Liver (tissue), 9 donors: Measurements from ENCODE around the gene SPATA13. TPM values are rescaled to one million over a fixed set of nuclear protein-coding genes. Genes with fewer than 3 reads are reported as not detected.

Experiments used
- DNase-seq: peaks from one replicate; pipeline ENCODE4 v3.0.0-alpha.2; 2017; ENCODE audit warnings: low spot score
- H3K27ac ChIP-seq, 2 donors: one replicate each; pipeline ENCODE4 v1.7.0; 2013; ENCODE audit warnings: inconsistent platforms in 2 of 2, low read length in 2 of 2, control low read depth in 1 of 2, low read depth in 1 of 2, mild to moderate bottlenecking in 1 of 2
- H3K27me3 ChIP-seq, 4 donors: one replicate each; pipeline versions ENCODE4 v1.6.1 to v1.7.0; 2013; ENCODE audit warnings: low read length in 3 of 4, inconsistent platforms in 1 of 4, mild to moderate bottlenecking in 1 of 4, moderate library complexity in 1 of 4; ENCODE audit not compliant: control insufficient read depth in 4 of 4, insufficient read depth in 4 of 4
- H3K36me3 ChIP-seq, 4 donors: one replicate each; pipeline versions ENCODE4 v1.6.1 to v1.7.0; 2013; ENCODE audit warnings: low read length in 3 of 4, mild to moderate bottlenecking in 3 of 4, low read depth in 1 of 4, moderate library complexity in 1 of 4; ENCODE audit not compliant: control insufficient read depth in 4 of 4, insufficient read depth in 3 of 4
- H3K4me1 ChIP-seq, 4 donors: one replicate each; pipeline versions ENCODE4 v1.6.1 to v1.7.0; 2013; ENCODE audit warnings: low read length in 3 of 4, mild to moderate bottlenecking in 3 of 4, moderate library complexity in 1 of 4; ENCODE audit not compliant: control insufficient read depth in 4 of 4, insufficient read depth in 4 of 4
- H3K4me3 ChIP-seq, 3 donors: one replicate each; pipeline versions ENCODE4 v1.6.1 to v1.7.0; 2013; ENCODE audit warnings: low read length in 3 of 3, control low read depth in 1 of 3, low read depth in 1 of 3, mild to moderate bottlenecking in 1 of 3
- H3K9ac ChIP-seq, 2 donors: one replicate each; pipeline ENCODE4 v1.7.0; 2013; ENCODE audit warnings: low read length in 2 of 2, mild to moderate bottlenecking in 2 of 2, moderate library complexity in 2 of 2, control low read depth in 1 of 2, low read depth in 1 of 2
- H3K9me3 ChIP-seq, 4 donors: one replicate each; pipeline versions ENCODE4 v1.6.1 to v1.7.0; 2013; ENCODE audit warnings: low read length in 3 of 4; ENCODE audit not compliant: control insufficient read depth in 4 of 4
- EGR1 ChIP-seq, 2 donors: IDR thresholded peaks; 2 replicates each; pipeline ENCODE4 v1.6.1; 2016 to 2018; ENCODE audit warnings: antibody characterized with exemption in 2 of 2, low read depth in 2 of 2
- FOXA2 ChIP-seq: IDR thresholded peaks from 2 replicates; pipeline ENCODE4 v1.6.1; 2016; ENCODE audit warnings: antibody characterized with exemption
- GABPA ChIP-seq, 2 donors: IDR thresholded peaks in 1 of 2; conservative IDR thresholded peaks in 1 of 2; 2 replicates each; pipeline ENCODE4 v1.6.1; 2016; ENCODE audit warnings: antibody characterized with exemption in 2 of 2, mild to moderate bottlenecking in 1 of 2, moderate library complexity in 1 of 2
- HNF4A ChIP-seq, 2 donors: conservative IDR thresholded peaks; 2 replicates each; pipeline ENCODE4 v1.6.1; 2016; ENCODE audit warnings: antibody characterized with exemption in 2 of 2, mild to moderate bottlenecking in 2 of 2
- HNF4G ChIP-seq: IDR thresholded peaks from 2 replicates; pipeline ENCODE4 v1.6.1; 2016; ENCODE audit warnings: antibody characterized with exemption
- JUND ChIP-seq, 2 donors: IDR thresholded peaks; 2 replicates each; pipeline ENCODE4 v1.6.1; 2016; ENCODE audit warnings: antibody characterized with exemption in 2 of 2
- NR2F2 ChIP-seq: IDR thresholded peaks from 2 replicates; pipeline ENCODE4 v1.6.1; 2016; ENCODE audit warnings: antibody characterized with exemption
- RAD21 ChIP-seq, 2 donors: IDR thresholded peaks; 2 replicates each; pipeline ENCODE4 v1.6.1; 2016; ENCODE audit warnings: antibody characterized with exemption in 2 of 2, mild to moderate bottlenecking in 2 of 2
- RXRA ChIP-seq, 2 donors: IDR thresholded peaks; 2 replicates each; pipeline ENCODE4 v1.6.1; 2017 to 2018; ENCODE audit warnings: antibody characterized with exemption in 2 of 2, mild to moderate bottlenecking in 1 of 2
- SP1 ChIP-seq: IDR thresholded peaks from 2 replicates; pipeline ENCODE4 v1.6.1; 2018; ENCODE audit warnings: antibody characterized with exemption, mild to moderate bottlenecking
- YY1 ChIP-seq: IDR thresholded peaks from 2 replicates; pipeline ENCODE4 v1.6.1; 2016; ENCODE audit warnings: antibody characterized with exemption, mild to moderate bottlenecking
- ZBTB33 ChIP-seq: IDR thresholded peaks from 2 replicates; pipeline ENCODE4 v1.6.1; 2016; ENCODE audit warnings: antibody characterized with exemption
- WGBS: extraction: QIAGEN DNeasy Blood & Tissue Kit; methylation state at CpG from one replicate; pipeline ENCODE4 v1.1.7; 2013; 5-methylcytosine and 5-hydroxymethylcytosine counted together
- polyA plus RNA-seq, 2 donors: library from polyadenylated mRNA; stranded (reverse) in 1 of 2; unstranded in 1 of 2; fragments of 200-250 nt in 1 of 2; fragments of >200 nt in 1 of 2; fragmentation: Nextera tagmentation in 1 of 2; extraction: Ambion mirVana in 1 of 2; gene quantifications; one replicate each; pipeline versions ENCODE4 v1.2.1 to v1.2.3, GENCODE V29; 2013 to 2015
- total RNA-seq, 2 donors: library from RNA; depleted of rRNA; stranded (reverse); fragments of >200 nt; gene quantifications; one replicate each; pipeline ENCODE4 v1.2.3, GENCODE V29; 2014
- TF ChIP-seq, protein P1 (sequence below): IDR thresholded peaks from 2 replicates; pipeline ENCODE4 v1.6.1; 2016; ENCODE audit warnings: antibody characterized with exemption
- TF ChIP-seq, protein P2 (sequence below): IDR thresholded peaks from 2 replicates; pipeline ENCODE4 v1.6.1; 2016; ENCODE audit warnings: antibody characterized with exemption, mild to moderate bottlenecking
- TF ChIP-seq, protein P3 (sequence below): IDR thresholded peaks from 2 replicates; pipeline ENCODE4 v1.6.1; 2016; ENCODE audit warnings: antibody characterized with exemption
- donor health status: healthy.
- donor health status: healthy.
- donor health status: healthy.
- donor health status: healthy.
- donor health status: healthy.

SPATA13 gene
- total and polyA plus RNA-seq, 4 donors, result 10.0 to 57.6 (median 20.4) TPM

GRCh38 chr13:24176351-24177101, 16.0 kb downstream of the SPATA13 start:
- 32% methylated on average over 8 of the region's 8 CpGs for whole genome bisulfite sequencing
- peak overlapping the region; percentile 75 to 80 for H3K27ac ChIP-seq
- H3K4me1 ChIP-seq, result peaks cover 7 to 77% (median 38%) of the 10 kb centered on the region in 4 donors
- peaks cover 0 to 3% (median 0%) of the 10 kb centered on the region in 4 donors for H3K36me3 ChIP-seq
- TF ChIP-seq EGR1 (IDR thresholded peaks at IDR 0.05; ENCODE audit: low read depth in 2 of 2), result peak in 1 of 2 donors; percentile 21
- TF ChIP-seq, protein P1, sequence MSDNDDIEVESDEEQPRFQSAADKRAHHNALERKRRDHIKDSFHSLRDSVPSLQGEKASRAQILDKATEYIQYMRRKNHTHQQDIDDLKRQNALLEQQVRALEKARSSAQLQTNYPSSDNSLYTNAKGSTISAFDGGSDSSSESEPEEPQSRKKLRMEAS, result no peak
- peak; percentile 33 for TF ChIP-seq SP1
- TF ChIP-seq, protein P2, sequence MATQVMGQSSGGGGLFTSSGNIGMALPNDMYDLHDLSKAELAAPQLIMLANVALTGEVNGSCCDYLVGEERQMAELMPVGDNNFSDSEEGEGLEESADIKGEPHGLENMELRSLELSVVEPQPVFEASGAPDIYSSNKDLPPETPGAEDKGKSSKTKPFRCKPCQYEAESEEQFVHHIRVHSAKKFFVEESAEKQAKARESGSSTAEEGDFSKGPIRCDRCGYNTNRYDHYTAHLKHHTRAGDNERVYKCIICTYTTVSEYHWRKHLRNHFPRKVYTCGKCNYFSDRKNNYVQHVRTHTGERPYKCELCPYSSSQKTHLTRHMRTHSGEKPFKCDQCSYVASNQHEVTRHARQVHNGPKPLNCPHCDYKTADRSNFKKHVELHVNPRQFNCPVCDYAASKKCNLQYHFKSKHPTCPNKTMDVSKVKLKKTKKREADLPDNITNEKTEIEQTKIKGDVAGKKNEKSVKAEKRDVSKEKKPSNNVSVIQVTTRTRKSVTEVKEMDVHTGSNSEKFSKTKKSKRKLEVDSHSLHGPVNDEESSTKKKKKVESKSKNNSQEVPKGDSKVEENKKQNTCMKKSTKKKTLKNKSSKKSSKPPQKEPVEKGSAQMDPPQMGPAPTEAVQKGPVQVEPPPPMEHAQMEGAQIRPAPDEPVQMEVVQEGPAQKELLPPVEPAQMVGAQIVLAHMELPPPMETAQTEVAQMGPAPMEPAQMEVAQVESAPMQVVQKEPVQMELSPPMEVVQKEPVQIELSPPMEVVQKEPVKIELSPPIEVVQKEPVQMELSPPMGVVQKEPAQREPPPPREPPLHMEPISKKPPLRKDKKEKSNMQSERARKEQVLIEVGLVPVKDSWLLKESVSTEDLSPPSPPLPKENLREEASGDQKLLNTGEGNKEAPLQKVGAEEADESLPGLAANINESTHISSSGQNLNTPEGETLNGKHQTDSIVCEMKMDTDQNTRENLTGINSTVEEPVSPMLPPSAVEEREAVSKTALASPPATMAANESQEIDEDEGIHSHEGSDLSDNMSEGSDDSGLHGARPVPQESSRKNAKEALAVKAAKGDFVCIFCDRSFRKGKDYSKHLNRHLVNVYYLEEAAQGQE, result no peak
- TF ChIP-seq FOXA2, result no peak
- peak in 1 of 2 donors; percentile 29 for TF ChIP-seq JUND (IDR thresholded peaks at IDR 0.05)
- peak in 1 of 2 donors; percentile 6 for TF ChIP-seq GABPA (IDR thresholded peaks at IDR 0.05 in 1 of 2, conservative IDR thresholded peaks at IDR 0.05 in 1 of 2)
- TF ChIP-seq NR2F2, result no peak
- TF ChIP-seq ZBTB33, result peak; percentile 13
- TF ChIP-seq RAD21 (IDR thresholded peaks at IDR 0.05), result peak in 1 of 2 donors; percentile 8
- TF ChIP-seq HNF4A (conservative IDR thresholded peaks at IDR 0.05), result peak; percentile 33 to 39
- TF ChIP-seq HNF4G, result no peak
- peak; percentile 38 for TF ChIP-seq YY1
- TF ChIP-seq, protein P3, sequence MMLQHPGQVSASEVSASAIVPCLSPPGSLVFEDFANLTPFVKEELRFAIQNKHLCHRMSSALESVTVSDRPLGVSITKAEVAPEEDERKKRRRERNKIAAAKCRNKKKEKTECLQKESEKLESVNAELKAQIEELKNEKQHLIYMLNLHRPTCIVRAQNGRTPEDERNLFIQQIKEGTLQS, result peak; percentile 39
- TF ChIP-seq RXRA (IDR thresholded peaks at IDR 0.05), result peak; percentile 42 to 59
- H3K9me3 ChIP-seq, result no peaks in the 10 kb centered on the region
- H3K4me3 ChIP-seq, result no peak overlapping the region
- peak overlapping the region; percentile 15 to 29 for H3K9ac ChIP-seq
- H3K27me3 ChIP-seq, result no peaks in the 10 kb centered on the region
- DNase-seq, result no peak

DNA sequence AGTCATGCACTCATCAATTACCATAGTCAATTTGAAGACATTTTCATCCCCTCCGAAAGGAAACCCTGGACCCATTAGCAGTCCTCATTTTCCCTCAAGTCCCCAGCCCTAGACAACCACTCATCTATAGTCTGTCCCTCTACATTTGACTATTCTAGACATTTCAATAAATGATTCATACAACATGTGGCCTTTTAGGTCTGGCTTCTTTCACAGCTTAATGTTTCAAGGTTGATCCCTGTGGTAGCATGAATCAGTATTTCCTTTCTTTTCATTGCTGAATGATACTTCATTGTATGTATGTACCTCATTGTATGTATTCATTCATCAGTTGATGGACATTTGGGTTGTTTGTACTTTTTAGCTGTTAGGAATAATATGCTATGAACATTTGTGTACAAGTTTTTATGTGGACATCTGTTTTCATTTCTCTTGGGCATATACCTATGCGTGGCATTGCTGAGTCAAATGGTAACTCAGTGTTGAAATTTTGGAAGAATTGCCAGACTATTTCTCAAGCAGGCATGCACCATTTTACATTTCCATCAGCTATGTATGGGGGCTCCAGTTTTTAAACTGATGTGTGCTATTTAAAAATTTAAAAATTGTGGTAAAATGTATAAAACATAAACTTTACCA, 18.4 kb downstream of the SPATA13 start:
- no peak for DNase-seq
- WGBS, result 67% methylated on average over 2 of the region's 2 CpGs
- Histone ChIP-seq H3K4me3 (no peak overlapping the region), H3K27ac (peak overlapping the region; percentile 68 to 81), H3K9me3 (no peaks in the 10 kb centered on the region), H3K9ac (no peak overlapping the region), H3K4me1 (peaks cover 8 to 73% (median 42%) of the 10 kb centered on the region in 4 donors), H3K27me3 (no peaks in the 10 kb centered on the region), H3K36me3 (no peaks in the 10 kb centered on the region)
- TF ChIP-seq, protein P2, result no peak
- TF ChIP-seq ZBTB33 (no peak), EGR1 (IDR thresholded peaks at IDR 0.05; ENCODE audit: low read depth in 2 of 2) (no peak), YY1 (peak; percentile 13), FOXA2 (no peak), JUND (IDR thresholded peaks at IDR 0.05) (no peak)
